Activated CD4-positive, alpha-beta T cell treated with anti-CD3 and anti-CD28 coated beads, Interleukin-2, amount 10 ng/mL, durations not matched to agents 7 days and 5 days (primary cell): ENCODE measurements around the gene KERA. TPM values are rescaled to one million over a fixed set of nuclear protein-coding genes. Genes with fewer than 3 reads are reported as not detected.

Source experiments
- CTCF ChIA-PET: fragments of 350-600 bp; sonication (Branson Sonifier 250); formaldehyde crosslinking; loops from one replicate; lab custom pipeline; 2021; ENCODE audit warnings: antibody characterized with exemption; lab: Charles Lee
- POLR2A ChIA-PET: fragments of 350-600 bp; sonication (Branson Sonifier 250); formaldehyde crosslinking; loops from one replicate; lab custom pipeline; 2021; ENCODE audit warnings: antibody characterized with exemption; lab: Charles Lee
- DNase-seq: peaks from one replicate; pipeline ENCODE4 v3.0.0-alpha.2; 2020
- H3K27ac Mint-ChIP-seq: one replicate; pipeline ENCODE4 v1.8.0; 2021; ENCODE audit warnings: mild to moderate bottlenecking, moderate library complexity, mixed read lengths
- H3K27me3 Mint-ChIP-seq: one replicate; pipeline ENCODE4 v1.8.0; 2021; ENCODE audit warnings: mixed read lengths
- H3K36me3 Mint-ChIP-seq: one replicate; pipeline ENCODE4 v1.8.0; 2021; ENCODE audit warnings: low read depth, mixed read lengths
- H3K4me1 Mint-ChIP-seq: one replicate; pipeline ENCODE4 v1.8.0; 2021; ENCODE audit warnings: mixed read lengths
- H3K4me3 Mint-ChIP-seq: one replicate; pipeline ENCODE4 v1.8.0; 2021; ENCODE audit warnings: mild to moderate bottlenecking, moderate library complexity, mixed read lengths
- H3K9me3 Mint-ChIP-seq: one replicate; pipeline ENCODE4 v1.8.0; 2021; ENCODE audit warnings: mixed read lengths
- total RNA-seq, 2 experiments: library from RNA; stranded (reverse); gene quantifications; one replicate each; pipeline ENCODE4 v1.2.3, GENCODE V29; 2021

Gene KERA
- total RNA-seq, result not detected

- Mint-ChIP-seq H3K4me1 (no peaks in the 10 kb centered on the region), H3K9me3 (no peaks in the 10 kb centered on the region), H3K4me3 (no peak within 1 kb of the TSS), H3K27me3 (no peaks in the 10 kb centered on the region), H3K27ac (no peak within 1 kb of the TSS), H3K36me3 (no peaks in the 10 kb centered on the region)
- DNase-seq, result no peak
- CTCF ChIA-PET, result no interaction called here
- POLR2A ChIA-PET, result interaction anchor here (0.6 kb wide), 1 partner anchor 29 kb away, joined by 4 read pairs; no protein-coding TSS in a partner anchor
Measured at GRCh38 chr12:91057368-91058165, at the start of gene KERA. Gene KERA (minus strand): TSS chr12:91058024. CDS start chr12:91056281, 1,743 bp downstream.

GRCh38 chr12:91106283-91106682, 48.5 kb upstream of the KERA start:
- ChIA-PET CTCF (no interaction called here), POLR2A (no interaction called here)
- Mint-ChIP-seq H3K36me3 (no peaks in the 10 kb centered on the region), H3K27me3 (no peaks in the 10 kb centered on the region), H3K27ac (no peak overlapping the region), H3K4me1 (no peaks in the 10 kb centered on the region), H3K4me3 (no peak overlapping the region), H3K9me3 (no peaks in the 10 kb centered on the region)
- no peak for DNase-seq

GRCh38 chr12:91105807-91106206, 48.0 kb upstream of the KERA start:
- no peak for DNase-seq
- ChIA-PET POLR2A (no interaction called here), CTCF (no interaction called here)
- H3K4me1 Mint-ChIP-seq, result no peaks in the 10 kb centered on the region
- no peaks in the 10 kb centered on the region for H3K27me3 Mint-ChIP-seq
- no peak overlapping the region for H3K27ac Mint-ChIP-seq
- no peak overlapping the region for H3K4me3 Mint-ChIP-seq
- no peaks in the 10 kb centered on the region for H3K36me3 Mint-ChIP-seq
- H3K9me3 Mint-ChIP-seq, result no peaks in the 10 kb centered on the region

GRCh38 chr12:91104812-91105466, 47.1 kb upstream of the KERA start:
- H3K27ac Mint-ChIP-seq, result no peak overlapping the region
- H3K4me3 Mint-ChIP-seq, result no peak overlapping the region
- ChIA-PET POLR2A (no interaction called here), CTCF (no interaction called here)
- no peak for DNase-seq
- H3K9me3 Mint-ChIP-seq, result no peaks in the 10 kb centered on the region
- no peaks in the 10 kb centered on the region for H3K4me1 Mint-ChIP-seq
- H3K27me3 Mint-ChIP-seq, result no peaks in the 10 kb centered on the region
- H3K36me3 Mint-ChIP-seq, result no peaks in the 10 kb centered on the region

DNA sequence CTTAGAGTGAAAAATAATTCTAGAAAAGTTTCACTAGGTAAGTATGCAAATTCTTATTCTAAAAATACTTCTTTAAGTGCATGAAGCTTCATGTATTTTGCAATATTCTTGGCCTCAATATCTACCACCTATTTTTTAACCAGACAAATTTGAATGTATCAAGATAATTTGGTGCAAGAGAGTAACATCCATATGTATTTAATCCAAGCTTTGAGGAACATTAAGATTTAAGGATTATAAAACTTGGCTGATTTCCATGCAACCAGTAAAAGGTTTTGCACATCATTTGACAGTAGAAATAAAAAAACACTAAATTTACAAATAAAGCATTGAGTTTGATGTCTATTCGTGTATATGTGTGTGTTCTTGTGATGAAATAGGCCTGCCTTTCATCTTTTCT, 45.8 kb upstream of the KERA start:
- Mint-ChIP-seq H3K36me3 (no peaks in the 10 kb centered on the region), H3K4me3 (no peak overlapping the region), H3K27ac (no peak overlapping the region), H3K9me3 (no peaks in the 10 kb centered on the region), H3K27me3 (no peaks in the 10 kb centered on the region), H3K4me1 (no peaks in the 10 kb centered on the region)
- ChIA-PET CTCF (no interaction called here), POLR2A (no interaction called here)
- DNase-seq, result no peak

GRCh38 chr12:91103101-91103500, 45.3 kb upstream of the KERA start:
- no peaks in the 10 kb centered on the region for H3K36me3 Mint-ChIP-seq
- no peak for DNase-seq
- H3K27ac Mint-ChIP-seq, result no peak overlapping the region
- ChIA-PET POLR2A (no interaction called here), CTCF (no interaction called here)
- no peaks in the 10 kb centered on the region for H3K9me3 Mint-ChIP-seq
- no peaks in the 10 kb centered on the region for H3K27me3 Mint-ChIP-seq
- no peaks in the 10 kb centered on the region for H3K4me1 Mint-ChIP-seq
- H3K4me3 Mint-ChIP-seq, result no peak overlapping the region

DNA sequence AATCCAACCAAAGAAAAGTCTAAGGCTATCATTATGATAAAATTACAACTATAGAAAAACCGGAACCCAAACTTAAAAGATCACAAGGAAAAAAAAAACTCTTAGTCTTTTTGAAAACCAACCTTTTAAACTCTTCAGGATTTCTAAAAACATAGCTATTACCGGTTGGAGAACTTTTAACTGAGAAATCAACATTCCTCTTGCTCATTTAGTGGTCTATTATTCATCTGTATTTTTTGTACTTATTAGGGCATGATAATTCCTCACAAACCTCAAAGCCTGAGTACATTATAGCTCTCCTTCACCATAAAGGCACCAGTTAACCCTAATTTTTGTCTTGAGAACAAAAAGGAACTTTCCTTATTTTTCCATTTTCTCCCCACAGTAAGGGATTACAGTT, 43.1 kb upstream of the KERA start:
- no peaks in the 10 kb centered on the region for H3K9me3 Mint-ChIP-seq
- no peak overlapping the region for H3K27ac Mint-ChIP-seq
- CTCF ChIA-PET, result no interaction called here
- H3K4me1 Mint-ChIP-seq, result no peaks in the 10 kb centered on the region
- no peaks in the 10 kb centered on the region for H3K36me3 Mint-ChIP-seq
- no peaks in the 10 kb centered on the region for H3K27me3 Mint-ChIP-seq
- no peak for DNase-seq
- POLR2A ChIA-PET, result no interaction called here
- H3K4me3 Mint-ChIP-seq, result no peak overlapping the region

DNA sequence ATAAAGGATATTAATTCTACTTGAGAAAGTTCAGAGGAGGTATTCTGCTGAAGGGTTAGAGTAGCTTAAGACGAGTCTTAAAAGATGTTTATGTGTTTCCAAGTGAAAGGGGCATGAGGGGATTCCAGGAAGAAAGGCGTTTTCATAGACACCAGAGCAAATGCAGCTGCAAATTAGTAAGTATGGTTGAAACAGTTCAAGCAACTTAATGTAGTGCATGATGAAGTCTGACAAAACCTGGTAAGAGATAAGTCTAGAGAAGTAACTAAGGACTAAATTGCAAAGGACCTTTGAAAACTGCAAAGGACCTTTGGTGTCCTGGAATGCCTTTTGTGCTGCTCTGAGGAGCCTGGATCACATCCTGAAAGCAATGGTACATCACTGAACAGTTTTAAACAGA, 42.0 kb upstream of the KERA start:
- CTCF ChIA-PET, result no interaction called here
- H3K4me1 Mint-ChIP-seq, result no peaks in the 10 kb centered on the region
- H3K36me3 Mint-ChIP-seq, result no peaks in the 10 kb centered on the region
- H3K9me3 Mint-ChIP-seq, result no peaks in the 10 kb centered on the region
- no peaks in the 10 kb centered on the region for H3K27me3 Mint-ChIP-seq
- H3K27ac Mint-ChIP-seq, result no peak overlapping the region
- no peak for DNase-seq
- H3K4me3 Mint-ChIP-seq, result no peak overlapping the region
- POLR2A ChIA-PET, result no interaction called here

GRCh38 chr12:91099341-91099740, 41.5 kb upstream of the KERA start:
- no peaks in the 10 kb centered on the region for H3K27me3 Mint-ChIP-seq
- H3K9me3 Mint-ChIP-seq, result no peaks in the 10 kb centered on the region
- no peaks in the 10 kb centered on the region for H3K4me1 Mint-ChIP-seq
- no peak for DNase-seq
- ChIA-PET POLR2A (no interaction called here), CTCF (no interaction called here)
- H3K36me3 Mint-ChIP-seq, result no peaks in the 10 kb centered on the region
- no peak overlapping the region for H3K27ac Mint-ChIP-seq
- H3K4me3 Mint-ChIP-seq, result no peak overlapping the region

GRCh38 chr12:91098941-91099340, 41.1 kb upstream of the KERA start:
- Mint-ChIP-seq H3K4me3 (no peak overlapping the region), H3K27ac (no peak overlapping the region), H3K4me1 (no peaks in the 10 kb centered on the region), H3K9me3 (no peaks in the 10 kb centered on the region), H3K36me3 (no peaks in the 10 kb centered on the region), H3K27me3 (no peaks in the 10 kb centered on the region)
- no peak for DNase-seq
- CTCF ChIA-PET, result no interaction called here
- POLR2A ChIA-PET, result no interaction called here

- no peaks in the 10 kb centered on the region for H3K27me3 Mint-ChIP-seq
- ChIA-PET CTCF (no interaction called here), POLR2A (no interaction called here)
- DNase-seq, result no peak
- no peaks in the 10 kb centered on the region for H3K9me3 Mint-ChIP-seq
- no peak overlapping the region for H3K4me3 Mint-ChIP-seq
- H3K36me3 Mint-ChIP-seq, result no peaks in the 10 kb centered on the region
- H3K27ac Mint-ChIP-seq, result no peak overlapping the region
- no peaks in the 10 kb centered on the region for H3K4me1 Mint-ChIP-seq
Measured at GRCh38 chr12:91098461-91098860, 40.6 kb upstream of the KERA start.

GRCh38 chr12:91094957-91095356, 37.1 kb upstream of the KERA start:
- no peak for DNase-seq
- no peaks in the 10 kb centered on the region for H3K36me3 Mint-ChIP-seq
- ChIA-PET CTCF (no interaction called here), POLR2A (no interaction called here)
- no peak overlapping the region for H3K4me3 Mint-ChIP-seq
- no peaks in the 10 kb centered on the region for H3K27me3 Mint-ChIP-seq
- H3K4me1 Mint-ChIP-seq, result no peaks in the 10 kb centered on the region
- H3K27ac Mint-ChIP-seq, result no peak overlapping the region
- H3K9me3 Mint-ChIP-seq, result peaks cover 9% of the 10 kb centered on the region

GRCh38 chr12:91094032-91094662, 36.3 kb upstream of the KERA start:
- Mint-ChIP-seq H3K36me3 (no peaks in the 10 kb centered on the region), H3K27me3 (no peaks in the 10 kb centered on the region), H3K9me3 (peaks cover 16% of the 10 kb centered on the region), H3K27ac (no peak overlapping the region), H3K4me1 (no peaks in the 10 kb centered on the region), H3K4me3 (no peak overlapping the region)
- ChIA-PET CTCF (no interaction called here), POLR2A (no interaction called here)
- DNase-seq, result no peak
